A673 (cell line): ENCODE measurements around the gene SELE. TPM values are rescaled to one million over a fixed set of nuclear protein-coding genes. Genes with fewer than 3 reads are reported as not detected.
"Not testable (repeated sequence)": the region's sequence is repeated elsewhere in the genome, so short reads cannot be mapped to it uniquely, and the experiment has no call there.

Source experiments
- BruUV-seq: library from RNA; stranded (reverse); fragments of 400-500 nt; replicated peaks from 2 replicates; lab custom pipeline; 2021; lab: Mats Ljungman, UMichigan
- CTCF ChIA-PET: fragments of 300-600 bp; sonication (Branson Sonifier 250); formaldehyde crosslinking; loops from one replicate; lab custom pipeline; 2022; ENCODE audit warnings: antibody characterized with exemption; lab: Charles Lee
- POLR2A ChIA-PET: fragments of 300-600 bp; sonication (Branson Sonifier 250); formaldehyde crosslinking; loops from one replicate; lab custom pipeline; 2022; ENCODE audit warnings: antibody characterized with exemption; ENCODE audit not compliant: low non-redundant PET; lab: Charles Lee
- DNase-seq: peaks from one replicate; pipeline ENCODE4 v3.0.0-alpha.2; 2015; ENCODE audit warnings: low spot score
- H3K27ac ChIP-seq: fragments of 200-600 bp; sonication (generic); 2 replicates; pipeline ENCODE4 v1.5.1; 2016; ENCODE audit warnings: mixed run types, low read depth, mild to moderate bottlenecking, mixed read lengths, antibody characterized with exemption, low read length; ENCODE audit not compliant: poor library complexity, severe bottlenecking
- H3K27me3 ChIP-seq: fragments of 200-600 bp; sonication (generic); replicated peaks from 2 replicates; pipeline ENCODE4 v1.6.1; 2017; ENCODE audit warnings: mixed run types, low read depth, mild to moderate bottlenecking, mixed read lengths, antibody characterized with exemption, low read length; ENCODE audit not compliant: insufficient read depth, poor library complexity
- H3K36me3 ChIP-seq: fragments of 200-600 bp; sonication (generic); 2 replicates; pipeline ENCODE4 v1.6.1; 2016; ENCODE audit warnings: mixed run types, mild to moderate bottlenecking, mixed read lengths, antibody characterized with exemption, low read length; ENCODE audit not compliant: insufficient read depth, poor library complexity, severe bottlenecking
- H3K4me1 ChIP-seq: fragments of 200-600 bp; sonication (generic); 2 replicates; pipeline ENCODE4 v1.6.1; 2017; ENCODE audit warnings: mixed run types, mild to moderate bottlenecking, mixed read lengths, antibody characterized with exemption, low read length; ENCODE audit not compliant: insufficient read depth, poor library complexity, severe bottlenecking
- H3K4me3 ChIP-seq: fragments of 200-600 bp; sonication (generic); 2 replicates; pipeline ENCODE4 v1.5.1; 2016; ENCODE audit warnings: low read depth, mixed run types, mild to moderate bottlenecking, mixed read lengths, low read length; ENCODE audit not compliant: poor library complexity, severe bottlenecking
- H3K9me3 ChIP-seq: fragments of 200-600 bp; sonication (generic); 2 replicates; pipeline ENCODE4 v1.6.1; 2016; ENCODE audit warnings: mixed run types, low read depth, mild to moderate bottlenecking, mixed read lengths, antibody characterized with exemption, low read length; ENCODE audit not compliant: poor library complexity, severe bottlenecking
- EZH2 ChIP-seq: fragments of 200-600 bp; sonication (generic); IDR thresholded peaks from 2 replicates; pipeline ENCODE4 v1.6.1; 2017; ENCODE audit warnings: borderline replicate concordance, low read depth, mild to moderate bottlenecking, mixed read lengths, antibody characterized with exemption, low read length; ENCODE audit not compliant: poor library complexity, severe bottlenecking
- intact Hi-C: fragments of 100-400 bp; cut with micrococcal nuclease; formaldehyde crosslinking; loops from one replicate; pipeline ENCODE4 v1.10.0; 2022; ENCODE audit not compliant: unreplicated experiment
- total RNA-seq: library from RNA; stranded (reverse); gene quantifications from 2 replicates; pipeline ENCODE4 v1.2.3, GENCODE V29; 2021
- TF ChIP-seq, protein P1 (sequence below): fragments of 300-800, 200-600 bp; sonication (generic); conservative IDR thresholded peaks from 2 replicates; pipeline ENCODE4 v1.5.1; 2017; ENCODE audit warnings: low read depth, mild to moderate bottlenecking, antibody characterized with exemption, low read length, moderate library complexity, mixed read lengths

SELE gene
- total RNA-seq, 1 experiment from 2014 or later: not detected

DNA sequence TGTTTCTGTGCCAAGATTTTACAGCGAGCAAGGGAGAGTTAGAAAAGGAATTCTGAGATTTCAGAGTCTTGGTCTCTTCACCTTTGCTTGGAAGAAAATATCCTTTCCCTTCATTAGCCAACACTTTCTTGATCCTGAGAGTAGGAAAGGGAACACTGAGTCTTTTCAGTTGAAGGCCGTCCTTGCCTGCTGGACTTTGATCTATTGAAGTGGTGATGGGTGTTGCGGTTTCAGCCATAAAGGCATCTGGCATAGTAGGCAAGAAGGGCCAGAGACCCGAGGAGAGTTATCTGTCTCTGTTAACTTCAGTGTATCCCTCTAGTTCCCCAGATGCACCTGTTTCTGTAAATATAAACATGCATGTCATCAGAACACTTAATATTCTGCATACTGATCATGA lies 9.7 kb downstream of the SELE start:
- intact Hi-C loops: no loop called here
- no peak for DNase-seq
- CTCF ChIA-PET: no interaction called here
- H3K36me3 ChIP-seq: no peaks in the 10 kb centered on the region
- POLR2A ChIA-PET: no interaction called here
- no peaks in the 10 kb centered on the region for H3K4me1 ChIP-seq
- BruUV-seq: no TSS peak
- H3K27ac ChIP-seq: no peak overlapping the region
- TF ChIP-seq, protein P1, sequence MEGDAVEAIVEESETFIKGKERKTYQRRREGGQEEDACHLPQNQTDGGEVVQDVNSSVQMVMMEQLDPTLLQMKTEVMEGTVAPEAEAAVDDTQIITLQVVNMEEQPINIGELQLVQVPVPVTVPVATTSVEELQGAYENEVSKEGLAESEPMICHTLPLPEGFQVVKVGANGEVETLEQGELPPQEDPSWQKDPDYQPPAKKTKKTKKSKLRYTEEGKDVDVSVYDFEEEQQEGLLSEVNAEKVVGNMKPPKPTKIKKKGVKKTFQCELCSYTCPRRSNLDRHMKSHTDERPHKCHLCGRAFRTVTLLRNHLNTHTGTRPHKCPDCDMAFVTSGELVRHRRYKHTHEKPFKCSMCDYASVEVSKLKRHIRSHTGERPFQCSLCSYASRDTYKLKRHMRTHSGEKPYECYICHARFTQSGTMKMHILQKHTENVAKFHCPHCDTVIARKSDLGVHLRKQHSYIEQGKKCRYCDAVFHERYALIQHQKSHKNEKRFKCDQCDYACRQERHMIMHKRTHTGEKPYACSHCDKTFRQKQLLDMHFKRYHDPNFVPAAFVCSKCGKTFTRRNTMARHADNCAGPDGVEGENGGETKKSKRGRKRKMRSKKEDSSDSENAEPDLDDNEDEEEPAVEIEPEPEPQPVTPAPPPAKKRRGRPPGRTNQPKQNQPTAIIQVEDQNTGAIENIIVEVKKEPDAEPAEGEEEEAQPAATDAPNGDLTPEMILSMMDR: no peak
- no peak for TF ChIP-seq EZH2
- H3K4me3 ChIP-seq: no peak overlapping the region
- peaks cover 6% of the 10 kb centered on the region for H3K27me3 ChIP-seq
- H3K9me3 ChIP-seq: no peaks in the 10 kb centered on the region

DNA sequence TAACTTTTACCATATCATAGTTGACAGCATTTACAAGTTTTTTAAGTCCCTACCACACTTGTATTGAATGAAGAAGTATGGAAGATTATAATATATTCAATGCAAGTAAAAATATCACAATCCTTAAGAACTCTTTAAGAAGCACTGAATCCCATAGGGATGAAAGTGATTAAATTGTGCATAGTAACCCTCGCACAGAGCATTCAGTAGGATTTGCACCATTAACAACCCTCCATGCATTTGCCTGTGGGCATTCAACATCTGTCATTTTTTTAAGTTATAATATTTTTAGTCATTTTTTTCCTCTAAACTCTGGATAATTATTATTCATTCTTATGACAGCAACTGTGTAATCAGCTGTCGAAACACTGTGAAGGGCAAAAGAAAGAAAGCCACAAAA lies 10.1 kb downstream of the SELE start:
- no peaks in the 10 kb centered on the region for H3K9me3 ChIP-seq
- no peak for DNase-seq
- no peaks in the 10 kb centered on the region for H3K4me1 ChIP-seq
- CTCF ChIA-PET: no interaction called here
- POLR2A ChIA-PET: no interaction called here
- H3K27me3 ChIP-seq: peaks cover 6% of the 10 kb centered on the region
- no TSS peak for BruUV-seq
- no peak for TF ChIP-seq EZH2
- TF ChIP-seq, protein P1: no peak
- H3K4me3 ChIP-seq: no peak overlapping the region
- H3K27ac ChIP-seq: no peak overlapping the region
- H3K36me3 ChIP-seq: no peaks in the 10 kb centered on the region
- intact Hi-C loops: no loop called here

DNA sequence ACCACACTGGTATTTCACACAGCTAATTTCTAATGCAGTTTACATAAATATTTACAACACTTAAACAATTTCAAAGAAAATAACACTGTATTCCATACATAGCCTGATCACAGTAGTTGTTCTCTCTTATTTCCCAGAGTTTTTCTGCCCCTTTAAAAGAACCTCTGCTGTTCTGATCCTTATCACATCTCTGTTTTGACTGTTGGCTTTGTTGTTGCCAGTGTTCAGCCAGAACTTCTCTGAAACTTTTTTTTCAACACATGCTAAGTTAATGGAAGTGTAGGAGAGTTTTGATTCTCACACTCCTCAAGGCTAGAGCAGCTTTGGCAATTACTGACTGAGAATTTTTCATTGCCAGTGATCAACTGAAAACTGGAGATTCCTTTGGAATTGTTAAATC lies 11.1 kb downstream of the SELE start:
- H3K27ac ChIP-seq: no peak overlapping the region

DNA sequence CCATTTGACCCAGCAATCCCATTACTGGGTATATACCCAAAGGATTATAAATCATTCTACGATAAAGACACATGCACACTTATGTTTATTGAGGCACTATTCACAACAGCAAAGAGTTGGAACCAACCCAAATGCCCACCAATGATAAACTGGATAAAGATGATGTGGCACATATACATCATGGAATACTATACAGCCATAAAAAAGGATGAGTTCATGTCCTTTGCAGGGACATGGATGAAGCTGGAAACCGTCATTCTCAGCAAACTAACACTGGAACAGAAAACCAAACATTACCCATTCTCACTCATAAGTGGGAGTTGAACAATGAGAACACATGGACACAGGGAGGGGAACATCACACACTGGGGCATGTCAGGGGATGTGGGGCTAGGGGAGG lies 18.8 kb downstream of the SELE start:
- BruUV-seq, H3K27me3 ChIP-seq, intact Hi-C loops, H3K4me1 ChIP-seq, H3K9me3 ChIP-seq, H3K27ac ChIP-seq, DNase-seq, H3K4me3 ChIP-seq, POLR2A ChIA-PET, H3K36me3 ChIP-seq, CTCF ChIA-PET: not testable (repeated sequence)

More for the DNA sequence above, 11.1 kb downstream of the SELE start:
- Histone ChIP-seq H3K36me3 (no peaks in the 10 kb centered on the region), H3K4me1 (no peaks in the 10 kb centered on the region), H3K27me3 (peaks cover 2% of the 10 kb centered on the region), H3K4me3 (no peak overlapping the region), H3K9me3 (no peaks in the 10 kb centered on the region)
- ChIA-PET POLR2A (no interaction called here), CTCF (no interaction called here)
- intact Hi-C loops: no loop called here
- BruUV-seq: no TSS peak
- TF ChIP-seq, protein P1: no peak
- no peak for TF ChIP-seq EZH2
- no peak for DNase-seq

DNA sequence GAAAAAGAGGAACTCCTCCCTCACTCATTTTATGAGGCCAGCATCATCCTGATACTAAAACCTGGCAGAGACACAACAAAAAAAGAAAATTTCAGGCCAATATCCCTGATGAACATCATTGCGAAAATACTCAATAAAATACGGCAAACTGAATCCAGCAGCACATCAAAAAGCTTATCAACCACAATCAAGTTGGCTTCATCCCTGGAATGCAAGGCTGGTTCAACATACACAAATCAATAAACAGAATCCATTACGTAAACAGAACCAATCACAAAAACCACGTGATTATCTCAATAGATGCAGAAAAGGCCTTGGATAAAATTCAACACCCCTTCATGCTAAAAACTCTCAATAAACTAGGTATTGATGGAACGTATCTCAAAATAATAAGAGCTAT lies 20.8 kb downstream of the SELE start:
- CTCF ChIA-PET, DNase-seq, H3K4me3 ChIP-seq, H3K27ac ChIP-seq, BruUV-seq, H3K4me1 ChIP-seq, POLR2A ChIA-PET, H3K36me3 ChIP-seq, H3K9me3 ChIP-seq: not testable (repeated sequence)
- peaks cover 23% of the 10 kb centered on the region for H3K27me3 ChIP-seq
- intact Hi-C loops: loop anchor here (2.0 kb wide), 2 partner anchors 112 to 162 kb away; no protein-coding TSS in a partner anchor
